Measurements from ENCODE around the gene NXPH2. TPM values are rescaled to one million over a fixed set of nuclear protein-coding genes. Genes with fewer than 3 reads are reported as not detected.

Gene NXPH2
- polyA plus RNA-seq, 1 experiment, result not detected

- POLR2A ChIA-PET, result no interaction called here
Observed at GRCh38 chr2:138777996-138778395, 2.2 kb downstream of the NXPH2 start.

GRCh38 chr2:138775736-138776135 is 4.5 kb downstream of the NXPH2 start:
- H3K27me3 ChIP-seq (ENCODE audit: control insufficient read depth, insufficient read depth, low read length), result peaks cover 9% of the 10 kb centered on the region
- no peak for DNase-seq (ENCODE audit: low read depth)
- POLR2A ChIA-PET, result no interaction called here
- no peaks in the 10 kb centered on the region for H3K36me3 ChIP-seq (ENCODE audit: control insufficient read depth, insufficient read depth, low read length)
- no peak overlapping the region for H3K4me3 ChIP-seq (ENCODE audit: low read depth, low read length)
- CTCF ChIA-PET, result no interaction called here
- no peak for TF ChIP-seq CTCF (IDR thresholded peaks at IDR 0.05; ENCODE audit: insufficient read depth, low read depth, low read length)

More at GRCh38 chr2:138777996-138778395, 2.2 kb downstream of the NXPH2 start:
- TF ChIP-seq CTCF (IDR thresholded peaks at IDR 0.05; ENCODE audit: insufficient read depth, low read depth, low read length), result no peak
- peaks cover 19% of the 10 kb centered on the region for H3K27me3 ChIP-seq (ENCODE audit: control insufficient read depth, insufficient read depth, low read length)
- DNase-seq (ENCODE audit: low read depth), result no peak
- CTCF ChIA-PET, result interaction anchor here (1.3 kb wide), 1 partner anchor 9 kb away, joined by 4 read pairs; no protein-coding TSS in a partner anchor
- no peaks in the 10 kb centered on the region for H3K36me3 ChIP-seq (ENCODE audit: control insufficient read depth, insufficient read depth, low read length)
- H3K4me3 ChIP-seq (ENCODE audit: low read depth, low read length), result no peak overlapping the region

GRCh38 chr2:138771534-138771933 is 8.7 kb downstream of the NXPH2 start:
- H3K27me3 ChIP-seq (ENCODE audit: control insufficient read depth, insufficient read depth, low read length), result no peaks in the 10 kb centered on the region
- POLR2A ChIA-PET, result no interaction called here
- CTCF ChIA-PET, result no interaction called here
- TF ChIP-seq CTCF (IDR thresholded peaks at IDR 0.05; ENCODE audit: insufficient read depth, low read depth, low read length), result no peak
- H3K4me3 ChIP-seq (ENCODE audit: low read depth, low read length), result no peak overlapping the region
- no peaks in the 10 kb centered on the region for H3K36me3 ChIP-seq (ENCODE audit: control insufficient read depth, insufficient read depth, low read length)
- no peak for DNase-seq (ENCODE audit: low read depth)

DNA sequence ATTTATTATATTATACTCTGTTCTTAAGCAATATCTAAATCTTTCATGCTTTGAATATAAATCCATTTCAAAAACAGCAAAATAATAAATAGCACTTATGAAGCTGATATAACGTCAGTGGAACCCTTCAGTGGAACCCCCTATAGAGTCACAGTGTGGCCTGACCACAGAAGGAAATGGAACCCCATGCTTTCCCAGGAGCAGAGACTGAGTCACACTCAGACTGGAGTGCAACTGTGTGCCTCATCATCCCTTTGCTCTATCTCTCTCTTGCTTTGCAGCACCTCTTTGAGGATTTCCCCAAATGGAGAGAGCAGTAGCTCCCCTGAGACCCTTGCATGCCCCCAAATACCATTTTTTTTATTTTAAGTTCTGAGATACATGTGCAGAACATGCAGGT is 13.1 kb downstream of the NXPH2 start:
- ChIA-PET POLR2A (no interaction called here), CTCF (no interaction called here)
- no peaks in the 10 kb centered on the region for H3K27me3 ChIP-seq (ENCODE audit: control insufficient read depth, insufficient read depth, low read length)
- H3K36me3 ChIP-seq (ENCODE audit: control insufficient read depth, insufficient read depth, low read length), result no peaks in the 10 kb centered on the region; the same call in 1 of the 2 replicates
- no peak for DNase-seq (ENCODE audit: low read depth)
- no peak for TF ChIP-seq CTCF (IDR thresholded peaks at IDR 0.05; ENCODE audit: insufficient read depth, low read depth, low read length)
- H3K4me3 ChIP-seq (ENCODE audit: low read depth, low read length), result no peak overlapping the region

GRCh38 chr2:138766464-138766863 is 13.7 kb downstream of the NXPH2 start:
- Histone ChIP-seq H3K4me3 (ENCODE audit: low read depth, low read length) (no peak overlapping the region), H3K36me3 (ENCODE audit: control insufficient read depth, insufficient read depth, low read length) (no peaks in the 10 kb centered on the region; the same call in 1 of the 2 replicates), H3K27me3 (ENCODE audit: control insufficient read depth, insufficient read depth, low read length) (no peaks in the 10 kb centered on the region)
- ChIA-PET POLR2A (no interaction called here), CTCF (interaction anchor here (0.5 kb wide), 1 partner anchor 81 kb away, joined by 3 read pairs; no protein-coding TSS in a partner anchor)
- no peak for DNase-seq (ENCODE audit: low read depth)
- TF ChIP-seq CTCF (IDR thresholded peaks at IDR 0.05; ENCODE audit: insufficient read depth, low read depth, low read length), result no peak

Data from BJ (cell line).